GM12878 (cell line): ENCODE results near the gene TOP2A.

Experiments
- BACH1 ChIP-seq: fragments of 450-650 bp; IDR thresholded peaks from 2 replicates; pipeline ENCODE4 v1.6.1; 2017; ENCODE audit warnings: mild to moderate bottlenecking, borderline replicate concordance
- CHD1 ChIP-seq: IDR thresholded peaks from 2 replicates; pipeline ENCODE4 v1.6.1; 2012; ENCODE audit warnings: low read depth, low read length, improper control_type of control experiment
- CREB1 ChIP-seq: IDR thresholded peaks from 2 replicates; pipeline ENCODE4 v1.6.1; 2012; ENCODE audit warnings: low read depth, mild to moderate bottlenecking, inconsistent platforms
- DPF2 ChIP-seq: fragments of 450-650 bp; IDR thresholded peaks from 2 replicates; pipeline ENCODE4 v1.6.1; 2017; ENCODE audit warnings: mild to moderate bottlenecking
- EP300 ChIP-seq, 2 experiments: fragments of 150-350 bp in 1 of 2; IDR thresholded peaks; 2 replicates each; pipeline ENCODE4 v1.6.1; 2011 to 2012; ENCODE audit warnings: low read depth in 2 of 2, low read length in 2 of 2, borderline replicate concordance in 1 of 2, improper control_type of control experiment in 1 of 2, inconsistent platforms in 1 of 2; ENCODE audit not compliant: control insufficient read depth in 1 of 2
- FOXM1 ChIP-seq: IDR thresholded peaks from 2 replicates; pipeline ENCODE4 v1.6.1; 2012; ENCODE audit warnings: low read depth, mild to moderate bottlenecking, inconsistent platforms, low read length, moderate library complexity
- JUNB ChIP-seq: IDR thresholded peaks from 2 replicates; pipeline ENCODE4 v1.6.1; 2016; ENCODE audit warnings: antibody characterized with exemption, mild to moderate bottlenecking
- KDM1A ChIP-seq: fragments of 200-600 bp; sonication (generic); IDR thresholded peaks from 2 replicates; pipeline ENCODE4 v1.6.1; 2016; ENCODE audit warnings: borderline replicate concordance
- MXI1 ChIP-seq: fragments of 150-350 bp; IDR thresholded peaks from 2 replicates; pipeline ENCODE4 v1.6.1; 2011; ENCODE audit warnings: low read depth, mild to moderate bottlenecking, inconsistent platforms, low read length, improper control_type of control experiment
- POLR2A ChIP-seq: IDR thresholded peaks from 2 replicates; pipeline ENCODE4 v1.6.1; 2011; ENCODE audit warnings: low read depth, mild to moderate bottlenecking, low read length
- TCF7 ChIP-seq: IDR thresholded peaks from 2 replicates; pipeline ENCODE4 v1.6.1; 2014; ENCODE audit warnings: antibody characterized with exemption, borderline replicate concordance
- TF ChIP-seq, protein P1 (sequence below), 3 experiments: IDR thresholded peaks in 2 of 3; conservative IDR thresholded peaks in 1 of 3; 2 replicates each; pipeline ENCODE4 v1.5.1; 2011; ENCODE audit warnings: low read depth in 3 of 3, low read length in 3 of 3, mild to moderate bottlenecking in 3 of 3, control low read depth in 2 of 3, moderate library complexity in 2 of 3, inconsistent platforms in 1 of 3, mixed read lengths in 1 of 3; ENCODE audit not compliant: control insufficient read depth in 2 of 3, insufficient read depth in 1 of 3; ENCODE audit errors: extremely low read depth in 1 of 3
- TF ChIP-seq, protein P2 (sequence below): fragments of 450-650 bp; IDR thresholded peaks from 2 replicates; pipeline ENCODE4 v1.6.1; 2017; ENCODE audit warnings: mild to moderate bottlenecking, moderate library complexity
- TF ChIP-seq, protein P3 (sequence below): fragments of 450-650 bp; IDR thresholded peaks from 2 replicates; pipeline ENCODE4 v1.6.1; 2017; ENCODE audit warnings: antibody characterized with exemption, mild to moderate bottlenecking, moderate library complexity

DNA sequence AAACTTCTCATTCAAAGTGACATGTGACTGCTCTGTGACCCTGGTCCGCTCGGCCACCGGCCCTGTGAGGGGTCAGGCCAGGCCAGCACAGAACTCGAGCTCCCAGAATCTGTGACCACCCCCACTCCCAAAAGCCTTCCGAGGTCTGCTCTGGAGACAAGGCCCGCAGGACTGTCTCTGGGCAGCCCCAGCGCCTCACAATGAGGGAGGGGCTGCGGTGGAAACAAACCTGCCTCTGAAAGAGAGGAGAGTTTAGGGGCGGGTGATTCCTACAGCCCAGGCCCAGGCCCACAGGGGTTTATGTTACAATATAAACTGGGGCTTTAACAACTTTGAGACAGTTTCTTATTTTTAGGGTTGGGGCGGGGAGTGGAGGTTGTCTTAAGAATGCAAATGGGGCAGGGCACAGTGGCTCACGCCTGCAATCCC lies 45.4 kb upstream of the TOP2A start:
- TF ChIP-seq, protein P1, sequence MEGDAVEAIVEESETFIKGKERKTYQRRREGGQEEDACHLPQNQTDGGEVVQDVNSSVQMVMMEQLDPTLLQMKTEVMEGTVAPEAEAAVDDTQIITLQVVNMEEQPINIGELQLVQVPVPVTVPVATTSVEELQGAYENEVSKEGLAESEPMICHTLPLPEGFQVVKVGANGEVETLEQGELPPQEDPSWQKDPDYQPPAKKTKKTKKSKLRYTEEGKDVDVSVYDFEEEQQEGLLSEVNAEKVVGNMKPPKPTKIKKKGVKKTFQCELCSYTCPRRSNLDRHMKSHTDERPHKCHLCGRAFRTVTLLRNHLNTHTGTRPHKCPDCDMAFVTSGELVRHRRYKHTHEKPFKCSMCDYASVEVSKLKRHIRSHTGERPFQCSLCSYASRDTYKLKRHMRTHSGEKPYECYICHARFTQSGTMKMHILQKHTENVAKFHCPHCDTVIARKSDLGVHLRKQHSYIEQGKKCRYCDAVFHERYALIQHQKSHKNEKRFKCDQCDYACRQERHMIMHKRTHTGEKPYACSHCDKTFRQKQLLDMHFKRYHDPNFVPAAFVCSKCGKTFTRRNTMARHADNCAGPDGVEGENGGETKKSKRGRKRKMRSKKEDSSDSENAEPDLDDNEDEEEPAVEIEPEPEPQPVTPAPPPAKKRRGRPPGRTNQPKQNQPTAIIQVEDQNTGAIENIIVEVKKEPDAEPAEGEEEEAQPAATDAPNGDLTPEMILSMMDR (IDR thresholded peaks at IDR 0.05 in 2 of 3, conservative IDR thresholded peaks at IDR 0.05 in 1 of 3; ENCODE audit: control insufficient read depth in 2 of 3, extremely low read depth in 1 of 3, insufficient read depth in 1 of 3, low read depth in 3 of 3, low read length in 3 of 3), result no peak
- TF ChIP-seq DPF2 (no peak), KDM1A (no peak), MXI1 (no peak), BACH1 (no peak), FOXM1 (no peak), POLR2A (no peak), JUNB (no peak), EP300 (IDR thresholded peaks at IDR 0.05; ENCODE audit: borderline replicate concordance in 1 of 2, control insufficient read depth in 1 of 2, low read depth in 2 of 2, low read length in 2 of 2) (no peak), CHD1 (no peak), TCF7 (no peak), CREB1 (no peak)
- TF ChIP-seq, protein P2, sequence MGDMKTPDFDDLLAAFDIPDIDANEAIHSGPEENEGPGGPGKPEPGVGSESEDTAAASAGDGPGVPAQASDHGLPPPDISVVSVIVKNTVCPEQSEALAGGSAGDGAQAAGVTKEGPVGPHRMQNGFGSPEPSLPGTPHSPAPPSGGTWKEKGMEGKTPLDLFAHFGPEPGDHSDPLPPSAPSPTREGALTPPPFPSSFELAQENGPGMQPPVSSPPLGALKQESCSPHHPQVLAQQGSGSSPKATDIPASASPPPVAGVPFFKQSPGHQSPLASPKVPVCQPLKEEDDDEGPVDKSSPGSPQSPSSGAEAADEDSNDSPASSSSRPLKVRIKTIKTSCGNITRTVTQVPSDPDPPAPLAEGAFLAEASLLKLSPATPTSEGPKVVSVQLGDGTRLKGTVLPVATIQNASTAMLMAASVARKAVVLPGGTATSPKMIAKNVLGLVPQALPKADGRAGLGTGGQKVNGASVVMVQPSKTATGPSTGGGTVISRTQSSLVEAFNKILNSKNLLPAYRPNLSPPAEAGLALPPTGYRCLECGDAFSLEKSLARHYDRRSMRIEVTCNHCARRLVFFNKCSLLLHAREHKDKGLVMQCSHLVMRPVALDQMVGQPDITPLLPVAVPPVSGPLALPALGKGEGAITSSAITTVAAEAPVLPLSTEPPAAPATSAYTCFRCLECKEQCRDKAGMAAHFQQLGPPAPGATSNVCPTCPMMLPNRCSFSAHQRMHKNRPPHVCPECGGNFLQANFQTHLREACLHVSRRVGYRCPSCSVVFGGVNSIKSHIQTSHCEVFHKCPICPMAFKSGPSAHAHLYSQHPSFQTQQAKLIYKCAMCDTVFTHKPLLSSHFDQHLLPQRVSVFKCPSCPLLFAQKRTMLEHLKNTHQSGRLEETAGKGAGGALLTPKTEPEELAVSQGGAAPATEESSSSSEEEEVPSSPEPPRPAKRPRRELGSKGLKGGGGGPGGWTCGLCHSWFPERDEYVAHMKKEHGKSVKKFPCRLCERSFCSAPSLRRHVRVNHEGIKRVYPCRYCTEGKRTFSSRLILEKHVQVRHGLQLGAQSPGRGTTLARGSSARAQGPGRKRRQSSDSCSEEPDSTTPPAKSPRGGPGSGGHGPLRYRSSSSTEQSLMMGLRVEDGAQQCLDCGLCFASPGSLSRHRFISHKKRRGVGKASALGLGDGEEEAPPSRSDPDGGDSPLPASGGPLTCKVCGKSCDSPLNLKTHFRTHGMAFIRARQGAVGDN, result no peak
- TF ChIP-seq, protein P3, sequence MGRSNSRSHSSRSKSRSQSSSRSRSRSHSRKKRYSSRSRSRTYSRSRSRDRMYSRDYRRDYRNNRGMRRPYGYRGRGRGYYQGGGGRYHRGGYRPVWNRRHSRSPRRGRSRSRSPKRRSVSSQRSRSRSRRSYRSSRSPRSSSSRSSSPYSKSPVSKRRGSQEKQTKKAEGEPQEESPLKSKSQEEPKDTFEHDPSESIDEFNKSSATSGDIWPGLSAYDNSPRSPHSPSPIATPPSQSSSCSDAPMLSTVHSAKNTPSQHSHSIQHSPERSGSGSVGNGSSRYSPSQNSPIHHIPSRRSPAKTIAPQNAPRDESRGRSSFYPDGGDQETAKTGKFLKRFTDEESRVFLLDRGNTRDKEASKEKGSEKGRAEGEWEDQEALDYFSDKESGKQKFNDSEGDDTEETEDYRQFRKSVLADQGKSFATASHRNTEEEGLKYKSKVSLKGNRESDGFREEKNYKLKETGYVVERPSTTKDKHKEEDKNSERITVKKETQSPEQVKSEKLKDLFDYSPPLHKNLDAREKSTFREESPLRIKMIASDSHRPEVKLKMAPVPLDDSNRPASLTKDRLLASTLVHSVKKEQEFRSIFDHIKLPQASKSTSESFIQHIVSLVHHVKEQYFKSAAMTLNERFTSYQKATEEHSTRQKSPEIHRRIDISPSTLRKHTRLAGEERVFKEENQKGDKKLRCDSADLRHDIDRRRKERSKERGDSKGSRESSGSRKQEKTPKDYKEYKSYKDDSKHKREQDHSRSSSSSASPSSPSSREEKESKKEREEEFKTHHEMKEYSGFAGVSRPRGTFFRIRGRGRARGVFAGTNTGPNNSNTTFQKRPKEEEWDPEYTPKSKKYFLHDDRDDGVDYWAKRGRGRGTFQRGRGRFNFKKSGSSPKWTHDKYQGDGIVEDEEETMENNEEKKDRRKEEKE, result no peak
